PC-9 (cell line): ENCODE data around the gene ZNF444. TPM values are rescaled to one million over a fixed set of nuclear protein-coding genes. Genes with fewer than 3 reads are reported as not detected.

Source experiments
- BruUV-seq: library from RNA; stranded (reverse); fragments of 400-500 nt; replicated peaks from 2 replicates; lab custom pipeline; 2021; lab: Mats Ljungman, UMichigan
- CTCF ChIA-PET: fragments of 300-600 bp; sonication (Branson Sonifier 250); formaldehyde crosslinking; loops from one replicate; lab custom pipeline; 2022; ENCODE audit warnings: antibody characterized with exemption; lab: Charles Lee
- POLR2A ChIA-PET: fragments of 300-600 bp; sonication (Branson Sonifier 250); formaldehyde crosslinking; loops from one replicate; lab custom pipeline; 2022; ENCODE audit warnings: antibody characterized with exemption; ENCODE audit not compliant: unreplicated experiment; lab: Charles Lee
- DNase-seq, 2 experiments: peaks; one replicate each; pipeline versions ENCODE4 v3.0.0 to v3.0.0-alpha.2; 2015 to 2022; ENCODE audit warnings: mixed read lengths in 1 of 2
- H2AFZ ChIP-seq: fragments of 200-600 bp; sonication (generic); 2 replicates; pipeline ENCODE4 v1.8.1; 2017; ENCODE audit warnings: antibody characterized with exemption
- H3F3A ChIP-seq: fragments of 200-600 bp; sonication (generic); 2 replicates; pipeline ENCODE4 v1.8.1; 2017; ENCODE audit warnings: antibody characterized with exemption, mild to moderate bottlenecking, low read depth; ENCODE audit not compliant: insufficient read depth
- H3K27ac ChIP-seq: fragments of 200-600 bp; sonication (generic); 2 replicates; pipeline ENCODE4 v1.6.1; 2016; ENCODE audit warnings: mixed run types
- H3K27me3 ChIP-seq: fragments of 200-600 bp; sonication (generic); 2 replicates; pipeline ENCODE4 v1.6.1; 2016; ENCODE audit warnings: low read depth, mixed run types; ENCODE audit not compliant: insufficient read depth
- H3K36me3 ChIP-seq: fragments of 200-600 bp; sonication (generic); 2 replicates; pipeline ENCODE4 v1.6.1; 2016; ENCODE audit warnings: low read depth, mixed run types
- H3K4me1 ChIP-seq: fragments of 200-600 bp; sonication (generic); replicated peaks from 2 replicates; pipeline ENCODE4 v1.6.1; 2016; ENCODE audit warnings: mixed run types; ENCODE audit not compliant: insufficient read depth
- H3K4me2 ChIP-seq: fragments of 200-600 bp; sonication (generic); 2 replicates; pipeline ENCODE4 v1.6.1; 2017; ENCODE audit warnings: mixed run types
- H3K4me3 ChIP-seq: fragments of 200-600 bp; sonication (generic); 2 replicates; pipeline ENCODE4 v1.6.1; 2016; ENCODE audit warnings: mixed run types
- H3K79me2 ChIP-seq: fragments of 200-600 bp; sonication (generic); 2 replicates; pipeline ENCODE4 v1.6.1; 2017; ENCODE audit warnings: low read depth, mixed run types
- H3K9me2 ChIP-seq: fragments of 200-600 bp; sonication (generic); 2 replicates; pipeline ENCODE4 v1.8.1; 2017; ENCODE audit warnings: mild to moderate bottlenecking; ENCODE audit not compliant: insufficient read depth
- H3K9me3 ChIP-seq: fragments of 200-600 bp; sonication (generic); 2 replicates; pipeline ENCODE4 v1.8.1; 2016; ENCODE audit warnings: low read depth; ENCODE audit not compliant: insufficient read depth
- H4K20me1 ChIP-seq: fragments of 200-600 bp; sonication (generic); 2 replicates; pipeline ENCODE4 v1.8.1; 2017; ENCODE audit not compliant: insufficient read depth
- EZH2 ChIP-seq: fragments of 200-600 bp; sonication (generic); IDR thresholded peaks from 2 replicates; pipeline ENCODE4 v1.8.0; 2017; ENCODE audit warnings: antibody characterized with exemption, low read depth
- intact Hi-C: fragments of 100-400 bp; cut with micrococcal nuclease; formaldehyde crosslinking; loops from one replicate; pipeline ENCODE4 v1.10.0; 2022; ENCODE audit not compliant: unreplicated experiment
- total RNA-seq: library from RNA; stranded (reverse); gene quantifications from 2 replicates; pipeline ENCODE4 v1.2.3, GENCODE V29; 2021
- TF ChIP-seq, protein P1 (sequence below): fragments of 200-600 bp; sonication (generic); conservative IDR thresholded peaks from 2 replicates; pipeline ENCODE4 v1.6.1; 2017; ENCODE audit warnings: mixed run types, antibody characterized with exemption, mild to moderate bottlenecking, moderate library complexity

The ZNF444 gene
- total RNA-seq, 1 experiment from 2014 or later: 50.5 TPM

DNA sequence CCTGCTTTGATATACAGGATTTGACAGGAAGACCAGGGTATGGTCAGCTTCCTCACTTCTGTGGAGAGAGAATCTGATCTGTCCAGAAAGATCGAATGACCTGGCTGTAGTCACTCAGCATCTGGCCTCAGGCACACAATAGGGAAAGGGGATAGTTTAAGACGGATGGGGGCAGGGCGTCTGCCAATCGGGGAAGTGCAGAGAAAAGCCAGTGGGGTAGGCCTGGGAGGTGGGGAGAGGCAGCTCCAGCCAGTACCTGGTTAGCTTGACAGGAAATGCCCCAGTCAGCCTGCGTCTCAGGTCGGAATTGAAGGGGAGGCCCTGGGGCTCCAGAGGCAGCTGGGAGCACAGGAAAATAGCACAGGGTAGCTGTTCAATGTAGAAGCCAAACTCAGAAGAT is 12.4 kb downstream of the ZNF444 start:
- Histone ChIP-seq H3K27ac (no peak overlapping the region), H3K4me1 (no peaks in the 10 kb centered on the region), H3K4me3 (no peak overlapping the region), H4K20me1 (peaks cover 29% of the 10 kb centered on the region), H3K27me3 (no peaks in the 10 kb centered on the region), H3K4me2 (no peak overlapping the region), H3K9me2 (no peaks in the 10 kb centered on the region), H2AFZ (no peak overlapping the region), H3F3A (no peaks in the 10 kb centered on the region), H3K36me3 (0 out of 2 replicates have a peak, but pooled peaks cover 16% of the 10 kb centered on the region), H3K79me2 (peaks cover 11% of the 10 kb centered on the region), H3K9me3 (no peaks in the 10 kb centered on the region)
- POLR2A ChIA-PET: interaction anchor here (0.6 kb wide), 1 partner anchor 566 kb away, joined by 4 read pairs; no protein-coding TSS in a partner anchor
- intact Hi-C loops: no loop called here
- CTCF ChIA-PET: interaction anchor here (0.5 kb wide), 1 partner anchor 13 kb away, joined by 3 read pairs; the partner anchor contains the start of gene ZNF444
- no peak for DNase-seq
- BruUV-seq: no TSS peak
- TF ChIP-seq, protein P1, sequence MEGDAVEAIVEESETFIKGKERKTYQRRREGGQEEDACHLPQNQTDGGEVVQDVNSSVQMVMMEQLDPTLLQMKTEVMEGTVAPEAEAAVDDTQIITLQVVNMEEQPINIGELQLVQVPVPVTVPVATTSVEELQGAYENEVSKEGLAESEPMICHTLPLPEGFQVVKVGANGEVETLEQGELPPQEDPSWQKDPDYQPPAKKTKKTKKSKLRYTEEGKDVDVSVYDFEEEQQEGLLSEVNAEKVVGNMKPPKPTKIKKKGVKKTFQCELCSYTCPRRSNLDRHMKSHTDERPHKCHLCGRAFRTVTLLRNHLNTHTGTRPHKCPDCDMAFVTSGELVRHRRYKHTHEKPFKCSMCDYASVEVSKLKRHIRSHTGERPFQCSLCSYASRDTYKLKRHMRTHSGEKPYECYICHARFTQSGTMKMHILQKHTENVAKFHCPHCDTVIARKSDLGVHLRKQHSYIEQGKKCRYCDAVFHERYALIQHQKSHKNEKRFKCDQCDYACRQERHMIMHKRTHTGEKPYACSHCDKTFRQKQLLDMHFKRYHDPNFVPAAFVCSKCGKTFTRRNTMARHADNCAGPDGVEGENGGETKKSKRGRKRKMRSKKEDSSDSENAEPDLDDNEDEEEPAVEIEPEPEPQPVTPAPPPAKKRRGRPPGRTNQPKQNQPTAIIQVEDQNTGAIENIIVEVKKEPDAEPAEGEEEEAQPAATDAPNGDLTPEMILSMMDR: no peak
- TF ChIP-seq EZH2: no peak

DNA sequence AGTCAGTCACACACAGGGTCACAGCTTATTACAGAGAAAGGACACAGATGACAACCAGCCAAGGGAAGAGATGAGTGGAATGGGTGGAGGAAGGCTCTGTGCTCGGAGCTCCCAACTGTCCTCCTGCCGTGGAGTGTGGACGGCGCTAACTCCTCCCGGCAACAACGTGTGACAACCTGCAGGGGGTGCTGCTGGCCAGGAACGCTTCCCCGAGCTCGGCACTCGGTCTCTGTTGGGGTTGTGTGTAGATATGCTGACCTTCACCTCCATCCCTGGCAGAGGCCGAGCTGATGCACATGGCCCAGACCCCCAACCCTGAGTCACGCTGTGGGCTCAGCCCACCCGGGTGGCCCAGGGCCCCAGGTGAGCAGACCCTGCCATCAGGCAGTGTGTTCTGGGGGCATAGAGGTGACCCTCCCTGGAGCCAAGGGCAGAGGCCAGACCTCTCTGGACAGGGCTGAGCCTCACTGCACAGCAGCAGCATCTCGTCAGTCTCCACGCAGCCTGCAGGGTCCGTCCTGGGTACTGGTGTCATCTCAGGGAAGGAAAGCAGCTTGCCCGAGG is 14.1 kb downstream of the ZNF444 start:
- H3K9me3 ChIP-seq: no peaks in the 10 kb centered on the region
- H3F3A ChIP-seq: no peaks in the 10 kb centered on the region
- no peaks in the 10 kb centered on the region for H3K27me3 ChIP-seq
- BruUV-seq: no TSS peak
- ChIA-PET CTCF (interaction anchor here (0.6 kb wide), 1 partner anchor 15 kb away, joined by 6 read pairs; no protein-coding TSS in a partner anchor), POLR2A (interaction anchor here (0.5 kb wide), 1 partner anchor 10 kb away, joined by 4 read pairs; no protein-coding TSS in a partner anchor)
- H3K27ac ChIP-seq: no peak overlapping the region
- TF ChIP-seq, protein P1: peak; percentile 56
- TF ChIP-seq EZH2: no peak
- DNase-seq: no peak
- no peaks in the 10 kb centered on the region for H3K9me2 ChIP-seq
- no peaks in the 10 kb centered on the region for H3K4me1 ChIP-seq
- no peak overlapping the region for H3K4me2 ChIP-seq
- no peak overlapping the region for H3K4me3 ChIP-seq
- H2AFZ ChIP-seq: no peak overlapping the region
- H4K20me1 ChIP-seq: peaks cover 23% of the 10 kb centered on the region
- intact Hi-C loops: no loop called here
- H3K36me3 ChIP-seq: peaks cover 15% of the 10 kb centered on the region; the same call in 1 of the 2 replicates
- peaks cover 3% of the 10 kb centered on the region; the same call in 1 of the 2 replicates for H3K79me2 ChIP-seq

DNA sequence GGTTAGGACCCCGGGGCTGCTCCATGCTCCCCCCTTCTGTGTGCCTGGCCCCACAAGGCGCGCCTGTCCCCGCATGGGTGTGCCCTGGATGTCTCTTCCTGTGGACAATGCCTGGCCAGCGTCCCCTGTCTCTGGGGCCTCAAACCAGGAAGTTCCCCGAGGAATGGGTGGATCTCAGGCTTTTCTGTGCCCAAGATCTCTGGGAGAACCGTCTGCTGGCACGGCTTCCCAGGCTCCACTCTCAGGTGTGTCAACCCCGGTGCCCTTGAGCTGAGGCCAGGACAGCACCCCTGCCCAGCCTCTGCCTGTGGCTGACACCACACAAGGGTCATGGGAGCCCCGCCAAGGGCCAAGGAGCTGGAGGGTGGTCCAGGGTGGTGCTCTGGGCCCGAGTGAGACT is 15.7 kb downstream of the ZNF444 start:
- Histone ChIP-seq H3K9me2 (no peaks in the 10 kb centered on the region), H4K20me1 (peaks cover 28% of the 10 kb centered on the region), H3K36me3 (peaks cover 12% of the 10 kb centered on the region; the same call in 1 of the 2 replicates), H3K27ac (no peak overlapping the region), H3K4me3 (no peak overlapping the region), H3K79me2 (no peaks in the 10 kb centered on the region), H3K9me3 (no peaks in the 10 kb centered on the region), H3F3A (no peaks in the 10 kb centered on the region), H3K27me3 (no peaks in the 10 kb centered on the region), H3K4me2 (no peak overlapping the region), H2AFZ (no peak overlapping the region), H3K4me1 (no peaks in the 10 kb centered on the region)
- DNase-seq: no peak
- ChIA-PET POLR2A (no interaction called here), CTCF (no interaction called here)
- intact Hi-C loops: no loop called here
- no TSS peak for BruUV-seq
- no peak for TF ChIP-seq EZH2
- TF ChIP-seq, protein P1: no peak
